RWPE1 (cell line): ENCODE results near the gene PLEKHF1.

Experiments used
- CTCF ChIA-PET: fragments of 350-600 bp; sonication (Branson Sonifier 250); formaldehyde crosslinking; extraction: SDS; loops from one replicate; lab custom pipeline; 2021; lab: Yijun Ruan, JAX
- POLR2A ChIA-PET: fragments of 400-600 bp; formaldehyde crosslinking; extraction: SDS; loops from one replicate; lab custom pipeline; 2020; ENCODE audit warnings: antibody characterized with exemption; ENCODE audit not compliant: low non-redundant PET; lab: Yijun Ruan, JAX
- DNase-seq: peaks from one replicate; pipeline ENCODE4 v3.0.0; 2012; ENCODE audit warnings: low spot score
- H3K27ac ChIP-seq: fragments of 450-650 bp; 2 replicates; pipeline ENCODE4 v1.5.1; 2017
- TF ChIP-seq, protein P1 (sequence below): fragments of 450-650 bp; conservative IDR thresholded peaks from 2 replicates; pipeline ENCODE4 v1.5.1; 2017; ENCODE audit warnings: low read depth, mild to moderate bottlenecking

PLEKHF1 gene

DNA sequence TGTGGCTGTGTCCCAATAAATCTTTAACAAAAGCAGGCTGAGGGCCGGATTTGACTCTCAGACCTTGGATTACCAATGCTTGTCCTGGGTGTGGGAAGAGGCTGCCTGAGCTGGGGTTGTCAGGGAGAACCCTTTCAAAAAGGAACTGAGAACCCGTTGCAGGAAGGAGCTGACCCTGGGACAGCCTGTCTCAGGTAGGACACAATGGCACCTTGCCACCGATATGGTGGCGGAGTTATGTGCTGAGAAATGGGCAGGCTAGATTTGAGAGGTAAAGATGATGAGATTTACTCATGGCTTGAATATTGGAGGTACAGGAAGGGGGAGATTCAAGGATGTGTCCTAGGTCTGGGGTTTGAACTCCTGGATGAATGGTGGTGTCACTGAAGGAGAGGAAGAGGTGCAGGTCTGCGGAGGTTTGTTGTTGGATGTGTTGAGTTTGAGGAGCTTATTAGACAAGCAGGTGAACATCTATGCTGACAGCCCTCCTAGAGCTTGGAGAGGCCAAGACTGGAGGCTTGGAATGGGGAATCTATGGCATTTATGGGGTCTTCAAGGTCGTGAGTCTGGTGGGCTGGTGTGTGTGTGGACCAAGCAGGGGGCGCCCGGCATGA lies 7.2 kb downstream of the PLEKHF1 start:
- POLR2A ChIA-PET = interaction anchor here (1.0 kb wide), 1 partner anchor 13 kb away, joined by 3 read pairs; no protein-coding TSS in a partner anchor
- no peak overlapping the region for H3K27ac ChIP-seq
- no peak for DNase-seq
- CTCF ChIA-PET = interaction anchor here (1.3 kb wide), 1 partner anchor 44 kb away, joined by 3 read pairs; no protein-coding TSS in a partner anchor
- TF ChIP-seq, protein P1, sequence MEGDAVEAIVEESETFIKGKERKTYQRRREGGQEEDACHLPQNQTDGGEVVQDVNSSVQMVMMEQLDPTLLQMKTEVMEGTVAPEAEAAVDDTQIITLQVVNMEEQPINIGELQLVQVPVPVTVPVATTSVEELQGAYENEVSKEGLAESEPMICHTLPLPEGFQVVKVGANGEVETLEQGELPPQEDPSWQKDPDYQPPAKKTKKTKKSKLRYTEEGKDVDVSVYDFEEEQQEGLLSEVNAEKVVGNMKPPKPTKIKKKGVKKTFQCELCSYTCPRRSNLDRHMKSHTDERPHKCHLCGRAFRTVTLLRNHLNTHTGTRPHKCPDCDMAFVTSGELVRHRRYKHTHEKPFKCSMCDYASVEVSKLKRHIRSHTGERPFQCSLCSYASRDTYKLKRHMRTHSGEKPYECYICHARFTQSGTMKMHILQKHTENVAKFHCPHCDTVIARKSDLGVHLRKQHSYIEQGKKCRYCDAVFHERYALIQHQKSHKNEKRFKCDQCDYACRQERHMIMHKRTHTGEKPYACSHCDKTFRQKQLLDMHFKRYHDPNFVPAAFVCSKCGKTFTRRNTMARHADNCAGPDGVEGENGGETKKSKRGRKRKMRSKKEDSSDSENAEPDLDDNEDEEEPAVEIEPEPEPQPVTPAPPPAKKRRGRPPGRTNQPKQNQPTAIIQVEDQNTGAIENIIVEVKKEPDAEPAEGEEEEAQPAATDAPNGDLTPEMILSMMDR = no peak

DNA sequence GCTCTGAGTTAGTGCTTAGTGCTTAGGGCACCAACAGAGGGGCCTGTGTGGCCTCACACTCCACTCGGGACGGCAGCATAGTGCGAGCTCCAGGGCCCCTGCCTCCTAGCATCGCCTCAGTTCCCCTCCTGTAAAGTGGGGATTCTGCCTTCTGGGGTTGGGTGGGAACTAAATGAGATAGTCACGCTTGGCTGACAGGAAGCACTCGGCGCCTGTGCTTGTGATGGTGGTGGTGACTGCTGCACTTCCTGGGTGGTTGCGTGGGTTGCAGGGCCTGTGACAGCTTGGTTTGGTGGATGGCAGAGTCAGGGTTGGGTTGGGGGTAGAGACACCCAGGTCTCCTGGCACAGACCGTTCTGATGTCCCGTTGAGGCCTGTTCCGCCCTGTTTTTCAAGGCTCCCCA lies 7.7 kb downstream of the PLEKHF1 start:
- TF ChIP-seq, protein P1 = no peak
- POLR2A ChIA-PET = no interaction called here

DNA sequence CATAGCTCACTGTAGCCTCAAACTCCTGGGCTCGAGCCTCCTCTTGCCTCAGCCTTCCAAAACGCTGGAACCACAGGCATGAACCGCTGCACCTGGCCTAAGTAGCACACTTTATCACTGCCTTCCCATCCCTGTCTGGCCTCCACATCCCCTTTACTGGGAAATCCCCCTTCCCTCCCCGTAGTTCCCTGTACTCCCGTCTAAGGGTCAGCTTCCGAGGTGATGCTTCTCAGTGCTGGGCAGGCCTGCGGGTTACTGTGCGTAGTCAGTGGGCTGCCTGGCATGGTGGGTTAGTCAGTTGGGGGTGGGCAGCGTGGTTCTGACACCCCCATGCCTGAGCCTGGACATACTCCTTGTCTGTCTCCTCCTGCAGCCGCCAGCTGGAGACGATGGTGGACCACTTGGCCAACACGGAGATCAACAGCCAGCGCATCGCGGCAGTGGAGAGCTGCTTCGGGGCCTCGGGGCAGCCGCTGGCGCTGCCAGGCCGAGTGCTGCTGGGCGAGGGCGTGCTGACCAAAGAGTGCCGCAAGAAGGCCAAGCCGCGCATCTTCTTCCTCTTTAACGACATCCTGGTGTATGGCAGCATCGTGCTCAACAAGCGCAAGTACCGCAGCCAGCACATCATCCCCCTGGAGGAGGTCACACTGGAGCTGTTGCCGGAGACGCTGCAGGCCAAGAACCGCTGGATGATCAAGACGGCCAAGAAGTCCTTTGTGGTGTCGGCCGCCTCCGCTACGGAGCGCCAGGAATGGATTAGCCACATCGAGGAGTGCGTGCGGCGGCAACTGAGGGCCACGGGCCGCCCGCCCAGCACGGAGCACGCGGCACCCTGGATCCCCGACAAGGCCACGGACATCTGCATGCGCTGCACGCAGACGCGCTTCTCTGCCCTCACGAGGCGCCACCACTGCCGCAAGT lies 8.4 kb downstream of the PLEKHF1 start:
- ChIA-PET CTCF (interaction anchor here (1.3 kb wide), 1 partner anchor 43 kb away, joined by 3 read pairs; no protein-coding TSS in a partner anchor), POLR2A (no interaction called here)
- no peak for DNase-seq
- H3K27ac ChIP-seq = no peak overlapping the region
- TF ChIP-seq, protein P1 = no peak

More for the DNA sequence above, 7.7 kb downstream of the PLEKHF1 start:
- DNase-seq = no peak
- CTCF ChIA-PET = interaction anchor here (1.3 kb wide), 1 partner anchor 43 kb away, joined by 3 read pairs; no protein-coding TSS in a partner anchor
- no peak overlapping the region for H3K27ac ChIP-seq

DNA sequence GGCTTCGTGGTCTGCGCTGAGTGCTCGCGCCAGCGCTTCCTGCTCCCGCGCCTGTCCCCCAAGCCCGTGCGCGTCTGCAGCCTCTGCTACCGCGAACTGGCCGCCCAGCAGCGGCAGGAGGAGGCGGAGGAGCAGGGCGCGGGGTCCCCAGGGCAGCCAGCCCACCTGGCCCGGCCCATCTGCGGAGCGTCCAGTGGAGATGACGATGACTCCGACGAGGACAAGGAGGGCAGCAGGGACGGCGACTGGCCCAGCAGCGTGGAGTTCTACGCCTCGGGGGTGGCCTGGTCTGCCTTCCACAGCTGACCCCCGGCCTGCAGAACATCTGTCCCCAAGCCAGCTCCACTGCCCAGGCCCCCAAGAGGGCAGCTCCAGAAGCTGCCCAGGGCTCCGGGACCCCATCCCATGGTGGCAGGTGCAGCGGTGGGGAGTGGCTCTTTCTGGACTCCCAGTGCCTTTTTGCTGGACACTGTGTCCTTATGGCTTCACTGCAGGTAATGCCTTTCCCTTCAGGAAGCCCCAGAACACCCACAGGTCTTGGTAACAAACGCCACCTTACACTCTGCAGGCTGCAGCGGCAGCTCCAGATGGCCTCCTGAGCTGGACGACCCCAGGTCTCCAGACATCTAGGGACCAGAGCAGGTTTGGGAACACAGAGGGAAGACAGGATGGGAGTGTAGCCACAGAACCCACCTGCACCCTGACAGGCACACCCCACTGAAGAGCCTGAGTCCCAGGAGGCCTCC lies 9.3 kb downstream of the PLEKHF1 start:
- CTCF ChIA-PET = no interaction called here
- POLR2A ChIA-PET = interaction anchor here (0.7 kb wide), 1 partner anchor 14 kb away, joined by 3 read pairs; no protein-coding TSS in a partner anchor
- no peak overlapping the region for H3K27ac ChIP-seq

DNA sequence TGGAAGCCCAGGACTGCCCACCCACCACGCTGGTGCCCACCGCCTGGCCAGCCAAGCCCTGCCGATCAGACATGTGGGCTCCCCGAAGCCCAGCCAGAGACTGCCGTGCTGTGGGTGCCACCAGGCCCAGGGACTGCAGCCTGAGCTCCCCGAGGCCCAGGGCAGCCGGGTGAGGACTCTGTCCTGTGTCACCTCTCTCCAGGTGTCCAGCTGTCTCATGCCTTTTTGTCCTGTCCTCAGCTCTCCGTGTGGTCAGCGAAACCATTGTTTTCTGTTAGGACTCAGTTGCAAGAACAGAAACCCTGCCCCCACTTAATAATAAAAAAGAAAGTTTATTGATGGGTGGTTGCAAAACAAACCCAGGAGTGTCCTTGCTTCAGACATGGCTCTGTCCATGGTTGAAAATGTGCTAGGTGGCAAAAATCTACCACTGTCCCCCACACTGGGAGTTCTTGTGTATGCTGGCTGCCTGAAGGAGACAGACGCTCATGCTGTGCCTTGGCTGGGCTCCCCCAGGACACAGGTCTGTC lies 9.9 kb downstream of the PLEKHF1 start:
- no peak for DNase-seq
- CTCF ChIA-PET = interaction anchor here (1.2 kb wide), 1 partner anchor 10 kb away, joined by 5 read pairs; the partner anchor contains the start of gene PLEKHF1
- TF ChIP-seq, protein P1 = no peak
- POLR2A ChIA-PET = no interaction called here
- H3K27ac ChIP-seq = no peak overlapping the region

More for the DNA sequence above, 9.3 kb downstream of the PLEKHF1 start:
- DNase-seq = no peak
- TF ChIP-seq, protein P1 = no peak
